KG1 (cell line): ENCODE measurements around the gene ELF5.

Experiments used
- DNase-seq: peaks from one replicate; lab custom pipeline; 2025; lab: John Stamatoyannopoulos, UW

Gene ELF5

GRCh38 chr11:34513682-34514449, at the start of gene ELF5:
Gene ELF5, minus strand, starts transcription at chr11:34513794. Its CDS starts 8,045 bp downstream, at chr11:34505749.
- no peak for DNase-seq

GRCh38 chr11:34562976-34563375, 49.4 kb upstream of the ELF5 start:
- DNase-seq: no peak

GRCh38 chr11:34560511-34560910, 46.9 kb upstream of the ELF5 start:
- no peak for DNase-seq

- no peak for DNase-seq
Measured at GRCh38 chr11:34558673-34559072, 45.1 kb upstream of the ELF5 start.

GRCh38 chr11:34558211-34558610, 44.6 kb upstream of the ELF5 start:
- DNase-seq: no peak

DNA sequence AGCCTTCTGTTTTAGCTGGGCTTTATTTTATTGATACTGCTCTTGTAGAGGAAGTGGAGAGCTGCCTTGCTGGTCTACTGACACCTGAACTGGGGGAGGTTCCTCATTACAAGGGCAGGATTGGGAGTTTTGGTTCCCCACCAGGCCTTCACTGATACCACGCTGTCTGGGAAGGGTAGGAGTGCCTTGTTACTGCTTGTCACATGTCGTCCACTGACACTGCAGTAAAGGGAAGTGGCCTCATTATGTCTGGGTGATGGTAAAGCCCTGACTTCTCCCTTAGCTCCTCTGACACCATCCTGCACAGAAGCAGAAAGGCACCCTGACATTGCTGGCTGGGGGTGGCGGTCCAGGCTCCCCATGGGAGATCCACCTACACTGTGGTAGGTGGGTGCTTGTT, 38.7 kb upstream of the ELF5 start:
- no peak for DNase-seq

DNA sequence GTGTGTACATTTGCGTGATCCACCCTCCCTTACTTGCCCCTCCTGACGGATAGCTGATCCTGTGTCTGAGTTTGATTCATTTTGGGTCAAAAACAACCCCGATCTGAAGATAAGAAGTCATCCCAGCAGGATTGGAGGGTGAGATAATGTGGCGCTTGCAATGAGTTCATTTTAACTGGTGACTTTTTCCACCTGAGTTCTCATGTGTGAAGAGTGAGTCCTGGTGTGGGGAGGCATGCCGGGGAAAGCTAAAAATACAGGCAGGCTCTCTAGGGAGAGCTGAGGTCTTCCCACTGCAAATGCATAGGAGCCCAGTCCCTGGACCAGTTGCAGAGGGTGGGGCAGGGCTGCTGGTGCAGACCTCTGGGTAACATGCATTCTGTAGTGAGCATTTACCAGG, 35.7 kb upstream of the ELF5 start:
- DNase-seq: no peak

DNA sequence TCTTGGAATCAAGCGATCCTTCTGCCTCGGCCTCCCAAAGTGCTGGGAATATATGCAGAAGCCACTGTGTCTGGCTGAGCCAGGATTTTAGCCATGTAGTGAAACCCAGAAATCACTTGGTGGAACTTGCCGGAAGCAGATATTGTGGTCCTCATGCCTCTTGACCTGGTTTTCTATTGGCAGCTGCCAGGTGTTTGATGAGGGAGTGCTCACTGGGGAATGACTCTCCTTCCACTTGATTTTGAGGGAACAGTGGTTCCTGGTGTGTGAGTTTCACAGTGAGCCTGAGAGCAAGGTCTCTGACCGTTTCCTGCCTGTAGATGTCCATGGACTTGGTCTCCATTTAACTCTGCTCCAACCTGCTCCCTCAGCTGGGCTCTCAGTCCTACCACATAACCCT, 34.7 kb upstream of the ELF5 start:
- no peak for DNase-seq

DNA sequence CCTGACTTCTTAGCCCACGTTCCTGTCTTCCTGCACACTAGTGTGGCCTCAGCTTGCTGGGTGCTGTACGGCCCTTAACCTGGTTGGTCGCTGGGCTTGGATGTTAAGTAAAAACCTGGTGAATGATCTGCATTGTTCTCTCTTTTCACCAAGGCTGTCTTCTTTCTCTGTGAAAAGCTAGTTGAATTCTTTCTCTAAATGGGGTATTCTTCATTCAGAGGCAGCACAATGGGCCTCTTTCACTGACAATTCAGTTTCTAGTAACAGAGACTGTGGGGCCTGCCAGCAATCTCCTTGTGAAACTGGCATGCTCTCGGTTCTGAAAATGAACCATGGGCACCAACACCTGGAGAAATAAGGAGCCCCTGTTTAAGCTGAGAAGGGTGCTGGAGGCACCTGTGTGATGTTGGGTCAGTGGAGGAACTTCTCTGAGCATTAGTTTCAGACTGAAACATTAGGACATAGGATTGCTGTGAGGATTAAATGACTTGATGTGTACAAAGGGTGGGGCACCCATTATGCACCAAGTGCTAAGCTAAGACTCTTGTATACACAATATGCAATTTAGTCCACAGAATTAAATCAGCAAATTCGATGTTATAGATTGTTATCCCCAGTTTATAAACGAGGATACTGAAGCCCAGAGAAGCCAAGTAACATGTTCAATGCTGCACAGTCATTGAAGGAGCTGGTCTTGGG, 33.1 kb upstream of the ELF5 start:
- no peak for DNase-seq

DNA sequence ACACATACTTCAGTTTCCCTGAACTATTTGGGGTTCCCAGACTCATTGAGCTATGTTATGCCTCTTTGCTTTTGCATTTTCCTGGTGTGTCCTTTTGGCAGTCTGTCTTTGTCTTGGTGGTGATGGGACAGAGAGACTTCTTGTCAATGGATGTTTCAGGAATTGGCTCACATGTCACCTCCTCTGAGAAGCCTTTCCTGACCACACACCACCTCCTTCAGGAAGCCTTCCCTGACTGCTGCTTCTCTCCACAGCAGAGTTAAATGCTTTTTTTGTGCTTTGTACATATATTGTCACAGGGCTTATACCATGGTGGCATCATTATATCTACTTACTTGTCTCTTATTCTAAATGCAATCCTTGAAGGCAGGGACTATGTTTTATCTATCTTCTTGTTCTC, 28.5 kb upstream of the ELF5 start:
- no peak for DNase-seq

DNA sequence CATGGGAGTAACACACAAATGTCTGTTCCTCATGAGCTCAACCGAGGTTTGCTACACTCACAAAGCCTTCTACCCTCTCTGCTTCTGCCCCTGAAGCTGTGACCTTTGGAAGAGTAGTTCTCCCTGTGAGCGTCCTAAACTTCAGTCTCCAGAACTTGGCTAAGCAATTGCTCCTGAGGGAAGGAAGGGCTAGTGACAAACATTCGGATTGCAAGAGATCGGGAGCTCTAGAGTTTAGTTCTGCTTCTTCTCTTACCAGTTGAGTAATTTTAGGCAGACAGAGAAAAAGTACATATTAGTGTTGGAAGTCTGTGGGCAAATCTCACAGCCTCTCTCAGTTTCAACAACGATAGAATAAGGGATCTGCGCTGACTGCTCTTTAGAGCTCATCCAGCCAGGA, 27.3 kb upstream of the ELF5 start:
- DNase-seq: no peak

- DNase-seq: no peak
Measured at GRCh38 chr11:34537636-34538035, 24.0 kb upstream of the ELF5 start.

DNA sequence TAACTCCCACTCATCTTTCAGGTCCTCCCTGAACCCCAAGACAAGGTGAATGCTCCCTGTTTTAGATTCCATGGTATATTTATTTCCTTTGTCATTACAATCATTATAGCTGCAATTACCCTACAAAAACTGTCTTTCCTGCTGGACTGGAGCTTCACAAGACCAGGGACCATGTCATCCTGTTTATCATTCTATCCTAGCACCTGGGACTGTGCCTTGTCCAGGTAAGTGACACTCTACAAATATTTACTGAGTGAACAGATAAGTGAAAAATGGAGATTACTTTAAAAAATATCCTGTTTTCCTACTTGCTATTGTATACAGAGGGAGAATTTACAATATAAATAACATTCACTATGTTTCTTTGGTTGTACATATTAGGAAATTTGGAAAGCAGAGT, 22.5 kb upstream of the ELF5 start:
- no peak for DNase-seq

DNA sequence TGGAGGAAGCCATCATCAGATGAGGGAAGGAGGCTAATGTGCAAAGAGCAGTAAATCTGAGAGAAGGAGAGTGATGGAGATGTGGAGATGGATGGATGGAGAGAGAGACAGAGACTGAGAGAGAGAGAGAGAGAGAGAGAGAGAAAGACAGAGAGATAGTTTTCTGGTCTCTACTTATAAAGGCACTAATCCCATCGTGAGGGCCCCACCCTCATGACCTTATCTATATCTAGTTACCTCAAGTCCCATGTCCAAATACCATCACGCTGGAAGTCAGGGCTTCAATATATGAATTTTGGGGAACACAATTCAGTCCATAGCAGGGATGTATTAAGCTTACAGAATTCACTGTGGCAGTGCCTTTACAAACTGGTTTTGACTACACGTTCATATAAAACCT, 21.2 kb upstream of the ELF5 start:
- no peak for DNase-seq

DNA sequence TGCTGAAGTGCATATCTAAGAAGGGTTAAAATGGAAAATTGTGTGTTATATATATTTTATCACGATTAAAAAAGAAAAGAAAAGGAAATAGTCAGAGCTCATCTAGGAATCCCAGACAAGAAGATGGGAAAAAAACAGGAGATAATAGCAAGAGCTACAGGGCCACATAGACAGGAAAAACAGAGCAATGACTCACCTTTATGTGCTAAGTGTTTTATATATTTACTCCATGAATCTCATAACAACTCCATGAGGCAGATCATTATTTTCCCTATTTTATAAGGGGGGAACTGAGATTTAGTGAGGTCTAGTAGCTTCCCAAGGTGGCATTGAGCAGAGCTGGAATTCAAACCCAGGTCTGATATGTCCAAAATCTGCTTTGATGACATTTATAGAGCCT, 18.1 kb upstream of the ELF5 start:
- DNase-seq: no peak

DNA sequence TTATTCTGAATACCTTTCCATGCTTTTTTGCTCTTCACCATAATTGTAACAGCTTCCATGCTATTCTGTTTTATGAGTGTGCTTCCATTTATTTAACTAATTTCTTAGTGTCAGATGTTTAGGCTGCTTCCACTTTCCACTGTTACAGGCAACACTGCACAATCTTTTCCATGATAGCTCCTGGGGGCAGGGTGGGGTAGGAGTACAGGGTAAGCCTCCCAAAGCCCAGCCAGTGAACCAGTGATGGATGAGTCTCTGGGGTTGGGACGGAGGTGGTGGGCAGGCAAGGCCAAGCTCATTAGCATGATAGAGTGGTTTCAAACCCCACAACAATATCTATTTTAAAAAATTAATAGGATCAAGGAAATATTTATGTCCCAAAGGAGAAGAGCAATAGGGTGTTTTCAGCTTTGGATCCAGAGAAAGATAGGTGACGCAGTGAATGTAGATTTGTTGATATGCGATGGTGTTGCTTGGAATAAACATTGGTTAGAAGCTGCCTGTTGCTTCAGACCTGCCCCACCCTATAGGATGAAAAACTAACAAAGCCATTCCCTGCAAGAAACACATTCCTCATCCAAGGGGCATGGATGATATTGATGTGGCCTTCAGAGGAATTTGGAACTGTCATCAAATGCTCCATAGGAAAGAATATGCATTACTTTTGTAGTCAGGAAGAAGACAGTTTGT, 17.1 kb upstream of the ELF5 start:
- no peak for DNase-seq

- no peak for DNase-seq
Measured at GRCh38 chr11:34529643-34530042, 16.0 kb upstream of the ELF5 start.

DNA sequence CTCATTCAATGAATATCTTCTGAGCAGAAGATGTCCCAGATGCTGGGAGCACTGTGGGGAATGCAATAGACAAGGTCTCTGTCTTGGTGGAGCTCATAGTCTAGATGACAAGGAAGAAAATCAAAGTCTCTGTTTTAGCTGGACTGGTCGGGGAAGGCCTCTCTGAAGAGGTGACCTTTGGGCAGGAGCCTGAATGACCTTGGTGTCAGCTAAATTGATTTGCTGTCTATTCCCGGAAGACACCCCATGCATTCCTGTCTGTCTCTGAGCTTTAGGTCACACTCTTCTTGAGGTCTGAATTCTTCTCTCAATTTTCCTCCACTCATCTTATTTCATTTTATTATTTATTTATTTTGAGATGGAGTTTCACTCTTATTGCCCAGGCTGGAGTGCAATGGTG, 14.5 kb upstream of the ELF5 start:
- no peak for DNase-seq

DNA sequence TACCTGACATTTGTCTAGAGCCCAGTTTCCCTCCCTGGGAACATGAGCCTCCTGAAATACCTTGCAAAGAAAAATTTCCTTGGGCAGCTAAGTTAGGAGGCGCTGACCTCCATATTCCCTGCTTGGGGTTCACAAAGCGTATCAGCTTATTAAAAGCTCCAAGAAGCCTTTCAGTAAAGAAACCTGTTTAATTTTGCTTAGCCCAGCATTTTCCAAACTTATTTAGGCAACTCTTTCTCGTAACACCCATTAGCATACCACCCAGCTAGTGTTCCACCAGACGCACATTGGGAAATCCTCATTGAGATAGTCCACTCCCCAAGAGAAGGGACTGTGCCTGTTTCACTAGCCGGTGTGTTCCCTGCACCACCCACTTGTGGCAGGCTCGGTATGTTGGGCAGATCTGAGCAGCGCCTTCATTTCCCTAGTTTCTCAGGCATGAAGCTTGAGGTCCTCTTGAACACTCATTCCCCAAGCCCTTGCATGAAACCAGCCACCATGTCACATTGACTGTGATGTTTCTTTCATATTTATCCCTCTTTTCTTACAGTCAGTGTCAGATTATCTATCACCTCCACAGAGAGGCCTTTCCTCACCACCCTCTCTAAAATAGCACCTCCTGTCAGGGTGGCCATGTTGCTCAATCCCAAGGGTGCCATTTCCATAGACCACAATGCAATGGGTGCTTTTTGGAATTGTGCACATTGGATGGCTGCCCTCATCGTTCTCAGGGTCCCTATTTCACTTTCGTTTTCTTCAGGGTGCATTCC, 12.5 kb upstream of the ELF5 start:
- DNase-seq: no peak

DNA sequence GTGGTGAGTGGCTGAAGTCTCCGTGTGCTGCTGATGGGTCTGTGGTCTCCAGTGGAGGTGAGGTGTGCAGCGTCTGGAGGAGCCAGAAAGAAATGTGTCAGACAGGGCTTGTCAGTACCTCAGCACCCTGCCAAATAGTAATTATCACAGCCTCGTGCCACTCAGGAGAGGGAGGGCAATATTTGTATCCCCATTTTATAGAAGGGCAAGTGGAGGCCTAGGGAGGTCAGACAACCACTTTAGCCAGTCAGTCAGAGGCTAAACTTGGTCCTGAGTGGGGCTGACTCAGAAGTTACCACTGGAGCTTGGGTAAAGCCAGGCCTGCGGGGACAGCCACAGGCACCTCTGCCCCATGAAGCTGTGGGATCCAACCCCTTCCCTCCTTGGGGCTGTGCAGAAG, 11.5 kb upstream of the ELF5 start:
- no peak for DNase-seq

GRCh38 chr11:34524696-34525095, 11.1 kb upstream of the ELF5 start:
- DNase-seq: no peak

- no peak for DNase-seq
Measured at GRCh38 chr11:34523053-34523452, 9.5 kb upstream of the ELF5 start.
